ENCODE results near the gene SDK2.

DNA sequence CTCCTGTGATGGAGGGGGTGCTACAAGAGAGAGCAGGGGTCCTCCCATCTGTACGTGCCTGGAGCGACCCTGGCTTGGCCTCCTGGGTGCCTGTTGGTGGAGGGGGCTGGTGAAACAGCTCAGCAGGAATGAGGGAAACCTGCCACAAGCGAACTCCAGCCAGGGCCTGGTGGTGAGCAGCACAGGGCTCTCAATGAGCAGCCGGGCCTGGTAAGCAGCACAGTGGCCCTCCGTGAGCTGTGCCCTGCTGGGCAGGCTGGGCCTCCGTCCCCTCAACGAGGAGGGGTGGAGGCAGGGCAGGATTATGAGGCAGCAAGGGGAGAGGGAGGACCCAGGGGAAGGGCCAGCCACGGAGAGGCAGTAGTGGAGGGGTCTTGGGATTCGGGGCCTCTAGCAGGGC lies 101.9 kb downstream of the SDK2 start:
- no peak for TF ChIP-seq TAF1 (IDR thresholded peaks at IDR 0.05; ENCODE audit: borderline replicate concordance, insufficient read depth, low read length)
- TF ChIP-seq POLR2AphosphoS5 (IDR thresholded peaks at IDR 0.05; ENCODE audit: low read depth, low read length): no peak
- TF ChIP-seq, protein P1, sequence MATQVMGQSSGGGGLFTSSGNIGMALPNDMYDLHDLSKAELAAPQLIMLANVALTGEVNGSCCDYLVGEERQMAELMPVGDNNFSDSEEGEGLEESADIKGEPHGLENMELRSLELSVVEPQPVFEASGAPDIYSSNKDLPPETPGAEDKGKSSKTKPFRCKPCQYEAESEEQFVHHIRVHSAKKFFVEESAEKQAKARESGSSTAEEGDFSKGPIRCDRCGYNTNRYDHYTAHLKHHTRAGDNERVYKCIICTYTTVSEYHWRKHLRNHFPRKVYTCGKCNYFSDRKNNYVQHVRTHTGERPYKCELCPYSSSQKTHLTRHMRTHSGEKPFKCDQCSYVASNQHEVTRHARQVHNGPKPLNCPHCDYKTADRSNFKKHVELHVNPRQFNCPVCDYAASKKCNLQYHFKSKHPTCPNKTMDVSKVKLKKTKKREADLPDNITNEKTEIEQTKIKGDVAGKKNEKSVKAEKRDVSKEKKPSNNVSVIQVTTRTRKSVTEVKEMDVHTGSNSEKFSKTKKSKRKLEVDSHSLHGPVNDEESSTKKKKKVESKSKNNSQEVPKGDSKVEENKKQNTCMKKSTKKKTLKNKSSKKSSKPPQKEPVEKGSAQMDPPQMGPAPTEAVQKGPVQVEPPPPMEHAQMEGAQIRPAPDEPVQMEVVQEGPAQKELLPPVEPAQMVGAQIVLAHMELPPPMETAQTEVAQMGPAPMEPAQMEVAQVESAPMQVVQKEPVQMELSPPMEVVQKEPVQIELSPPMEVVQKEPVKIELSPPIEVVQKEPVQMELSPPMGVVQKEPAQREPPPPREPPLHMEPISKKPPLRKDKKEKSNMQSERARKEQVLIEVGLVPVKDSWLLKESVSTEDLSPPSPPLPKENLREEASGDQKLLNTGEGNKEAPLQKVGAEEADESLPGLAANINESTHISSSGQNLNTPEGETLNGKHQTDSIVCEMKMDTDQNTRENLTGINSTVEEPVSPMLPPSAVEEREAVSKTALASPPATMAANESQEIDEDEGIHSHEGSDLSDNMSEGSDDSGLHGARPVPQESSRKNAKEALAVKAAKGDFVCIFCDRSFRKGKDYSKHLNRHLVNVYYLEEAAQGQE (IDR thresholded peaks at IDR 0.05; ENCODE audit: insufficient read depth in 1 of 2, low read depth in 2 of 2, low read length in 2 of 2): no peak
- TF ChIP-seq SIN3A (IDR thresholded peaks at IDR 0.05; ENCODE audit: borderline replicate concordance, insufficient read depth, low read length): no peak
- no peak for TF ChIP-seq FOXP2 (optimal IDR thresholded peaks at IDR 0.05; ENCODE audit: borderline replicate concordance, extremely low read depth, extremely low read length, insufficient read depth)
